Measurements from ENCODE around the gene NUBP2. TPM values are rescaled to one million over a fixed set of nuclear protein-coding genes. Genes with fewer than 3 reads are reported as not detected.

Gene NUBP2
- total RNA-seq, 1 experiment from 2014 or later = 103 TPM

- DNase-seq (ENCODE audit: low read depth, low spot score) (no peak), ATAC-seq (peak; percentile 8)
- TF ChIP-seq EZH2 (IDR thresholded peaks at IDR 0.05) (no peak), EGR1 (IDR thresholded peaks at IDR 0.05; ENCODE audit: low read depth) (no peak), ZFX (IDR thresholded peaks at IDR 0.05) (no peak), MAX (IDR thresholded peaks at IDR 0.05) (no peak), CTCF (IDR thresholded peaks at IDR 0.05 in 2 of 3, conservative IDR thresholded peaks at IDR 0.05 in 1 of 3; ENCODE audit: borderline replicate concordance in 1 of 3, insufficient read depth in 1 of 3, low read depth in 2 of 3, low read length in 2 of 3) (no peak), ATF3 (IDR thresholded peaks at IDR 0.05) (no peak), ZNF274 (IDR thresholded peaks at IDR 0.05; ENCODE audit: low read depth, low read length) (no peak), EZH2phosphoT487 (IDR thresholded peaks at IDR 0.05; ENCODE audit: borderline replicate concordance) (no peak), SP1 (IDR thresholded peaks at IDR 0.05; ENCODE audit: low read depth) (no peak), ZBTB33 (IDR thresholded peaks at IDR 0.05; ENCODE audit: extremely low read depth, insufficient replicate concordance, low read length) (no peak)
- Histone ChIP-seq H3K4me2 (ENCODE audit: low read length) (no peak overlapping the region), H2AFZ (ENCODE audit: low read depth, low read length, poor library complexity, severe bottlenecking) (no peak overlapping the region), H3K9ac (ENCODE audit: low read length) (no peak overlapping the region), H3K9me3 (ENCODE audit: control insufficient read depth in 1 of 2, insufficient read depth in 1 of 2, low read depth in 1 of 2, low read length in 2 of 2) (no peaks in the 10 kb centered on the region), H3K79me2 (ENCODE audit: insufficient read depth, low read length) (no peaks in the 10 kb centered on the region), H3K4me3 (replicated peaks in 1 of 2; ENCODE audit: low read depth in 1 of 2, low read length in 2 of 2) (no peak overlapping the region), H3K9me2 (ENCODE audit: insufficient read depth) (no peaks in the 10 kb centered on the region), H3K4me1 (ENCODE audit: control insufficient read depth in 1 of 2, insufficient read depth in 2 of 2, low read length in 2 of 2) (peaks cover 8 to 15% of the 10 kb centered on the region in 2 experiments; a peak in 3 of 4 replicates), H3K27ac (ENCODE audit: low read depth, low read length) (peak overlapping the region; percentile 43; the same call in 1 of the 2 replicates), H4K20me1 (ENCODE audit: insufficient read depth) (no peaks in the 10 kb centered on the region), H3K27me3 (ENCODE audit: insufficient read depth, low read length) (no peaks in the 10 kb centered on the region), H3K36me3 (ENCODE audit: control insufficient read depth in 1 of 2, insufficient read depth in 2 of 2, low read length in 2 of 2) (peaks cover 5 to 13% of the 10 kb centered on the region in 2 experiments; a peak in 2 of 4 replicates)
- intact Hi-C loops (cut with micrococcal nuclease) = no loop called here
- ChIA-PET POLR2A (no interaction called here), RAD21 (ENCODE audit: low non-redundant PET in 1 of 2, low total read pairs in 2 of 2, uncharacterized antibody in 2 of 2, unreplicated experiment in 2 of 2) (no interaction called here), CTCF (no interaction called here)
- no TSS peak for BruUV-seq (replicated peaks)
Measured at GRCh38 chr16:1762879-1763520, 19.8 kb upstream of the NUBP2 start.
